ENCODE measurements around the gene DBF4B.
"Not testable (repeated sequence)": the region's sequence is repeated elsewhere in the genome, so short reads cannot be mapped to it uniquely, and the experiment has no call there.

The DBF4B gene

GRCh38 chr17:44736551-44737240 is 28.2 kb downstream of the DBF4B start:
- Histone ChIP-seq H3K4me1 (ENCODE audit: insufficient read depth, low read length) (0 out of 2 replicates have a peak, but pooled peaks cover 2% of the 10 kb centered on the region), H3K27me3 (ENCODE audit: insufficient read depth, low read length) (no peaks in the 10 kb centered on the region), H3K36me3 (ENCODE audit: insufficient read depth, low read depth, low read length) (peaks cover 66% of the 10 kb centered on the region), H3K4me3 (ENCODE audit: low read length) (no peak overlapping the region), H3K9ac (ENCODE audit: low read depth, low read length) (no peak overlapping the region), H3K9me3 (ENCODE audit: insufficient read depth, low read depth, low read length) (no peaks in the 10 kb centered on the region), H3K27ac (ENCODE audit: low read length) (no peak overlapping the region)

GRCh38 chr17:44738214-44738906 is 29.9 kb downstream of the DBF4B start:
- no peak overlapping the region for H3K4me3 ChIP-seq (ENCODE audit: low read length)
- H3K27me3 ChIP-seq (ENCODE audit: insufficient read depth, low read length) = no peaks in the 10 kb centered on the region
- no peak overlapping the region for H3K27ac ChIP-seq (ENCODE audit: low read length)
- 0 out of 2 replicates have a peak, but pooled peaks cover 2% of the 10 kb centered on the region for H3K4me1 ChIP-seq (ENCODE audit: insufficient read depth, low read length)
- H3K9me3 ChIP-seq (ENCODE audit: insufficient read depth, low read depth, low read length) = no peaks in the 10 kb centered on the region
- no peak overlapping the region; the same call in 1 of the 2 replicates for H3K9ac ChIP-seq (ENCODE audit: low read depth, low read length)
- peaks cover 61% of the 10 kb centered on the region for H3K36me3 ChIP-seq (ENCODE audit: insufficient read depth, low read depth, low read length)

DNA sequence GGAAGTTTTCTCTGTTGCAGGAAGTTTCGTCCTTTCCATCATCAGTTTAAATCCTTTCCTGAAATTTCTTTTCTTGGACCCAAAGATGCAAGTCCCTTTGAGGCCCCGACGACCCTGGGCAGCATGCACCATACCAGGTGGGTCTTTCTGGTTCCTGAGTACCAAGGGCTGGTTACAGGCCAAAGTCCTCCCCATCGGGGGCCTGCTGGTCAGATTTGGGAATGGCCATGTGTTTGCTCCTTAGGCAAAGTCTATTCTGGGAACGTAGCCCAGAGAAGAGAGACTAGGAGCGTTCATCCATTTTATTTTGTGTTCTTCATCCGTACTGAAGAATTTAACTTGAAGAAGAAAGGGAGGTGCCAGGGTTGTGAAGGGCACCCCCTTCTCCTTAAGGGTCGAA is 32.9 kb downstream of the DBF4B start:
- no peak overlapping the region for H3K9ac ChIP-seq (ENCODE audit: low read depth, low read length)
- 0 out of 2 replicates have a peak, but pooled peaks cover 2% of the 10 kb centered on the region for H3K4me1 ChIP-seq (ENCODE audit: insufficient read depth, low read length)
- no peak overlapping the region for H3K27ac ChIP-seq (ENCODE audit: low read length)
- no peak overlapping the region for H3K4me3 ChIP-seq (ENCODE audit: low read length)
- no peaks in the 10 kb centered on the region for H3K27me3 ChIP-seq (ENCODE audit: insufficient read depth, low read length)
- H3K36me3 ChIP-seq (ENCODE audit: insufficient read depth, low read depth, low read length) = peaks cover 44% of the 10 kb centered on the region
- H3K9me3 ChIP-seq (ENCODE audit: insufficient read depth, low read depth, low read length) = no peaks in the 10 kb centered on the region

DNA sequence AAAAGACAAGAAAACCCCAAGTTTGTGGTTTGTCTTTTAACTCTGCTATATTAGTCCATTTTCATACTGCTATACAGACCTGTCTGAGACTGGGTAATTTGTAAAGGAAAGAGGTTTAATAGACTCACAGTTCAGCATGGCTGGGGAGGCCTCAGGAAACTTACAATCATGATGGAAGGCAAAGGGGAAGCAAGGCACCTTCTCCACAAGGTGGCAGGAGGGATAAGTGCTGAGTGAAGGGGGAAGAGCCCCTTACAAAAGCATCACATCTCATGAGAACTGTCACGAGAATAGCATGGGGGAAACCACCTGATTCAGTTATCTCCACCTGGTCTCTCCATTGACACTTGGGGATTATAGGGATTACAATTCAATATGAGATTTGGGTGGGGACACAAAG is 36.8 kb downstream of the DBF4B start:
- H3K27me3 ChIP-seq (ENCODE audit: insufficient read depth, low read length) = no peaks in the 10 kb centered on the region
- H3K36me3 ChIP-seq (ENCODE audit: insufficient read depth, low read depth, low read length) = peaks cover 42% of the 10 kb centered on the region
- no peak overlapping the region for H3K9ac ChIP-seq (ENCODE audit: low read depth, low read length)
- no peaks in the 10 kb centered on the region for H3K4me1 ChIP-seq (ENCODE audit: insufficient read depth, low read length)
- no peaks in the 10 kb centered on the region for H3K9me3 ChIP-seq (ENCODE audit: insufficient read depth, low read depth, low read length)
- H3K27ac ChIP-seq (ENCODE audit: low read length) = no peak overlapping the region
- H3K4me3 ChIP-seq (ENCODE audit: low read length) = no peak overlapping the region

DNA sequence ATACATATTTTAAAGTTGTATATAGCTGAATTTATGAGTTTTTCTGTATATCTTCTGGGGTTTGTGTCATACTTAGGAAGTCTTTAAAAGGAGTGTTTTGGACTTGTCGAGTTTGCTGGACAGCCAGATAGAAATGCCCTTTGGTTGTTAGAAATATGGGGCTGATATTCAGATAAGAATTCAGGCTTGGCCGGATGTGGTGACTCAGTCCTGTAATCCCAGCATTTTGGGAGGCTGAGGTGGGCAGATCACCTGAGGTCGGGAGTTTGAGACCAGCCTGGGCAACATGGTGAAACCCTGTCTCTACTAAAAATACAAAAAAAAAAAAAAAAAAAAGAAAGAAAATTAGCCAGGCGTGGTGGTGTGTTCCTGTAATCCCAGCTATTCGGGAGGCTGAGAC is 37.3 kb downstream of the DBF4B start:
- not testable (repeated sequence) for H3K9me3 ChIP-seq (ENCODE audit: insufficient read depth, low read depth, low read length); H3K4me1 ChIP-seq (ENCODE audit: insufficient read depth, low read length); H3K27me3 ChIP-seq (ENCODE audit: insufficient read depth, low read length); H3K4me3 ChIP-seq (ENCODE audit: low read length); H3K27ac ChIP-seq (ENCODE audit: low read length); H3K9ac ChIP-seq (ENCODE audit: low read depth, low read length)
- H3K36me3 ChIP-seq (ENCODE audit: insufficient read depth, low read depth, low read length) = peaks cover 39% of the 10 kb centered on the region

GRCh38 chr17:44747566-44747965 is 39.1 kb downstream of the DBF4B start:
- Histone ChIP-seq H3K36me3 (ENCODE audit: insufficient read depth, low read depth, low read length) (peaks cover 39% of the 10 kb centered on the region), H3K9ac (ENCODE audit: low read depth, low read length) (no peak overlapping the region), H3K27me3 (ENCODE audit: insufficient read depth, low read length) (no peaks in the 10 kb centered on the region)

DNA sequence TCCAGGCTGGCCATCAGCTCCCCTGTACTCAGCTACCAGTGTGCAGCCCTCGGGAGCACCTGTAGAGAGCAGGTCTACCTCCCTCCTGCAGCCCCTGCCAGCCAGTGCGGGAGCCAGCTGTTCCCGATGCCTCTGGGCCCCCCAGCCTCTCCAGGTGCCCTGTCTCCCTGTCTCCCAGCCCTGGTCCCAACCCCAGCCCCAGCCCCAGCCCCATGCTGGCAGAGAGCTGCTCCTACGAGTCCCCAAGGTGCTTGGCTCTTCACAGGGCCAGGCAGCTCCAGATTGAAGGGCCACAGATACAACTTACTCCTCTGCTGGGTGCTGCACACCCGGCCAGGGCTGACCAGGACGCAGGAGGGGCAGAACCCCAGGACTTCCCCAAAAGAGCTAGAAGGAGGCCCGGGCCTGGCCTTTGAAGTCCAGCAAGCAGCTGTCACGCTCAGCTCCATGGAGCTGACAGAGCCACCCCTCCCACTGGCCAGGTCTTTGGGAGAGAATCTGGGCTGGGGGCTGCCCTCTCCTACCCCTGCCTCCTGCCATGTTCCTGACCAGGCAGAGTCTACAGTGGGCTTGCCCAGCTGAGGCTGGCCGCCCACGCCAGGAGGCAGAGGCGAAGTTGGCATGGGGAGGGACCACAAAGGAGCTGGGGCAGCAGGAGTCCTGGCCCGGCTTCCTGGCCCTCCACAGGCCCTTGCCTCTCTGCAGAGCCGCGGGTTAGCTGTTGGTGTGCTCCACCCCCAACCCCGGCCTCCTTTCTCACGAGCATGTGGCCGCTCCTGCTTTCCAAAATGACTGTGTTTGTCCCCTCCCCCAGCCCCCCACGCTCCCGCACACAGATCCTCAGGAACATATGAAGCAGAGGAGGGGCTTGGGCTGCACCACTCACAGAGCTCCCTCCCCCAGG is 40.9 kb downstream of the DBF4B start:
- no peak overlapping the region for H3K4me3 ChIP-seq (ENCODE audit: low read length)
- H3K27ac ChIP-seq (ENCODE audit: low read length) = no peak overlapping the region
- no peaks in the 10 kb centered on the region for H3K9me3 ChIP-seq (ENCODE audit: insufficient read depth, low read depth, low read length)
- H3K4me1 ChIP-seq (ENCODE audit: insufficient read depth, low read length) = no peaks in the 10 kb centered on the region
- H3K27me3 ChIP-seq (ENCODE audit: insufficient read depth, low read length) = no peaks in the 10 kb centered on the region; the same call in 1 of the 2 replicates
- peaks cover 39% of the 10 kb centered on the region for H3K36me3 ChIP-seq (ENCODE audit: insufficient read depth, low read depth, low read length)
- no peak overlapping the region for H3K9ac ChIP-seq (ENCODE audit: low read depth, low read length)

More at GRCh38 chr17:44747566-44747965, 39.1 kb downstream of the DBF4B start:
- H3K4me1 ChIP-seq (ENCODE audit: insufficient read depth, low read length) = no peaks in the 10 kb centered on the region
- no peak overlapping the region for H3K27ac ChIP-seq (ENCODE audit: low read length)
- H3K9me3 ChIP-seq (ENCODE audit: insufficient read depth, low read depth, low read length) = no peaks in the 10 kb centered on the region
- no peak overlapping the region for H3K4me3 ChIP-seq (ENCODE audit: low read length)

- H3K9me3 ChIP-seq (ENCODE audit: insufficient read depth, low read depth, low read length) = no peaks in the 10 kb centered on the region
- no peak overlapping the region for H3K4me3 ChIP-seq (ENCODE audit: low read length)
- no peaks in the 10 kb centered on the region; the same call in 1 of the 2 replicates for H3K27me3 ChIP-seq (ENCODE audit: insufficient read depth, low read length)
- H3K4me1 ChIP-seq (ENCODE audit: insufficient read depth, low read length) = no peaks in the 10 kb centered on the region
- H3K36me3 ChIP-seq (ENCODE audit: insufficient read depth, low read depth, low read length) = peaks cover 39% of the 10 kb centered on the region
- no peak overlapping the region for H3K27ac ChIP-seq (ENCODE audit: low read length)
- H3K9ac ChIP-seq (ENCODE audit: low read depth, low read length) = no peak overlapping the region
These were observed 41.5 kb downstream of the DBF4B start for GRCh38 chr17:44749980-44750318.

DNA sequence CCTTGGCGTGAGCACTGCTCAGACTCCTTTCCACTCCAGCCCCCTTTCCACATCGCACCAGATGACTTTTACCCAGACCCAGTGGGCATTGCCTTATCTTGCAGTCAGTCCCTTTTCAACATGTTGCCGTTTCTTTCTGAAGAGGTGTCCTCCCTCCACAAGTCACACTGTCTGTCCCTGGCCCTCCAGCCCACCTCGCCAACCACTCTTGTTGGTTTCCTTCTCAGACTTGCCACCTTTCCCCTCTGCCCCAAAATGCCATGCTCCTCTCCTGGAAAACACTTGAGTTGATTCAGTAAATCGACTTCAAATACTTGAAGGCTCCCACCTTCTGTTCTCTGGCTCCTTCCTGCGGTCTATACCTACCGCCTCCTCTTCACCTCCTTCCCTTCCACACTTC is 42.9 kb downstream of the DBF4B start:
- Histone ChIP-seq H3K4me1 (ENCODE audit: insufficient read depth, low read length) (no peaks in the 10 kb centered on the region), H3K4me3 (ENCODE audit: low read length) (no peak overlapping the region), H3K27me3 (ENCODE audit: insufficient read depth, low read length) (peaks cover 2% of the 10 kb centered on the region; the same call in 1 of the 2 replicates), H3K9me3 (ENCODE audit: insufficient read depth, low read depth, low read length) (no peaks in the 10 kb centered on the region), H3K9ac (ENCODE audit: low read depth, low read length) (no peak overlapping the region), H3K36me3 (ENCODE audit: insufficient read depth, low read depth, low read length) (peaks cover 39% of the 10 kb centered on the region), H3K27ac (ENCODE audit: low read length) (no peak overlapping the region)

DNA sequence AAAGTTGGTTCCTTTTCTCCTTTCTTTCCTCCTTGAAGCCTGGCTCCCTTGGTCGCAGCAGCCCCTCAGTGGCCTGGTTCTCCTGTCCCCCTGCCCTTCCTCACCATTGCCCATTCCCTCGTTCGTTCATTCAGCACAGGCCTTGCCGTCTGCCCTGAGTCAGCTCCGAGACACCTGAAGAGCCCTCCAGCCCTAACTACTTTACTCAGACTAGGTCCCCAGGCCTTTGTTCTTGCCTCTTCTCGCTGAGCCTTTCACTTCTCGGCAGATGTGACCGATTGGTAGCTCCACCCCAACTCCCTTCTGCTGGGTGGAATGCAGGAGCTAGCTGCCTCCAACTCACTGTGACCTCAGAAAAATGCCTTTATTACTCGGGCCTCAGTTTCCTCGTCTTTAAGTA is 43.3 kb downstream of the DBF4B start:
- no peaks in the 10 kb centered on the region for H3K9me3 ChIP-seq (ENCODE audit: insufficient read depth, low read depth, low read length)
- peaks cover 38% of the 10 kb centered on the region for H3K36me3 ChIP-seq (ENCODE audit: insufficient read depth, low read depth, low read length)
- H3K4me1 ChIP-seq (ENCODE audit: insufficient read depth, low read length) = no peaks in the 10 kb centered on the region
- H3K4me3 ChIP-seq (ENCODE audit: low read length) = no peak overlapping the region
- H3K27ac ChIP-seq (ENCODE audit: low read length) = no peak overlapping the region
- H3K27me3 ChIP-seq (ENCODE audit: insufficient read depth, low read length) = peaks cover 5% of the 10 kb centered on the region
- H3K9ac ChIP-seq (ENCODE audit: low read depth, low read length) = no peak overlapping the region

- H3K27me3 ChIP-seq (ENCODE audit: insufficient read depth, low read length) = peaks cover 19% of the 10 kb centered on the region
- H3K9ac ChIP-seq (ENCODE audit: low read depth, low read length) = no peak overlapping the region
- no peaks in the 10 kb centered on the region for H3K9me3 ChIP-seq (ENCODE audit: insufficient read depth, low read depth, low read length)
- H3K4me1 ChIP-seq (ENCODE audit: insufficient read depth, low read length) = no peaks in the 10 kb centered on the region
- no peak overlapping the region for H3K27ac ChIP-seq (ENCODE audit: low read length)
- H3K36me3 ChIP-seq (ENCODE audit: insufficient read depth, low read depth, low read length) = peaks cover 24% of the 10 kb centered on the region
- H3K4me3 ChIP-seq (ENCODE audit: low read length) = no peak overlapping the region
These were observed 44.7 kb downstream of the DBF4B start for GRCh38 chr17:44752953-44753861.

All from iPS-20b (cell line).